Uterus (tissue), 4 donors: ENCODE data around the gene DNM2. TPM values are rescaled to one million over a fixed set of nuclear protein-coding genes. Genes with fewer than 3 reads are reported as not detected.

Experiments used
- DNase-seq, 2 donors: peaks; one replicate each; pipeline ENCODE4 v3.0.0-alpha.2; 2019 to 2020
- H3K27ac ChIP-seq, 2 donors: fragments of 200-600 bp; sonication (generic); 1 replicate in 1 of 2; 2 replicates in 1 of 2; pipeline ENCODE4 v1.5.1; 2016 to 2018
- H3K27me3 ChIP-seq, 2 donors: fragments of 200-600 bp; sonication (generic); one replicate each; pipeline ENCODE4 v1.5.1; 2018 to 2019; ENCODE audit warnings: control low read depth in 1 of 2
- H3K36me3 ChIP-seq, 2 donors: fragments of 200-600 bp; sonication (generic); one replicate each; pipeline ENCODE4 v1.5.1; 2019; ENCODE audit warnings: control low read depth in 1 of 2
- H3K4me1 ChIP-seq, 2 donors: fragments of 200-600 bp; sonication (generic); one replicate each; pipeline ENCODE4 v1.5.1; 2018 to 2019; ENCODE audit warnings: control low read depth in 1 of 2
- H3K4me3 ChIP-seq, 2 donors: fragments of 200-600 bp; sonication (generic); 1 replicate in 1 of 2; 2 replicates in 1 of 2; pipeline ENCODE4 v1.5.1; 2018 to 2019; ENCODE audit warnings: mild to moderate bottlenecking in 1 of 2
- H3K9me3 ChIP-seq, 2 donors: fragments of 200-600 bp; sonication (generic); one replicate each; pipeline ENCODE4 v1.5.1; 2019; ENCODE audit warnings: control low read depth in 1 of 2
- CTCF ChIP-seq, 4 experiments: fragments of 200-600 bp in 2 of 4; fragments of 450-650 bp in 2 of 4; sonication (generic) in 2 of 4; IDR thresholded peaks; one replicate each; pipeline ENCODE4 v1.5.1; 2016 to 2019; ENCODE audit warnings: antibody characterized with exemption in 4 of 4, mild to moderate bottlenecking in 2 of 4, moderate library complexity in 1 of 4
- POLR2A ChIP-seq, 2 donors: fragments of 450-650 bp; IDR thresholded peaks; one replicate each; pipeline ENCODE4 v1.6.1; 2016; ENCODE audit warnings: antibody characterized with exemption in 2 of 2, mild to moderate bottlenecking in 1 of 2, moderate library complexity in 1 of 2
- intact Hi-C: fragments of 100-400 bp; cut with DNase I; formaldehyde crosslinking; loops from one replicate; pipeline ENCODE4 v1.15.1; 2023; ENCODE audit warnings: low total_unique reads
- total RNA-seq, 4 donors: library from RNA; depleted of rRNA in 3 of 4; stranded (reverse); fragments of >200 nt in 3 of 4; gene quantifications; one replicate each; pipeline versions ENCODE4 v1.1.0 to v1.2.4, GENCODE V29; 2014 to 2023
- donor health status: DM: yes; HTN: yes; CAD: no.

DNM2 gene
- total RNA-seq, 4 donors from 2014 or later = 46.8 to 150 (median 86.0) TPM

GRCh38 chr19:10764340-10764894 lies 46.5 kb downstream of the DNM2 start:
- peaks cover 0 to 9% of the 10 kb centered on the region in 2 donors for H3K4me1 ChIP-seq
- H3K9me3 ChIP-seq = no peaks in the 10 kb centered on the region
- no peak for TF ChIP-seq POLR2A (IDR thresholded peaks at IDR 0.05)
- H3K4me3 ChIP-seq = no peak overlapping the region
- H3K36me3 ChIP-seq = no peaks in the 10 kb centered on the region
- DNase-seq = no peak
- no peaks in the 10 kb centered on the region for H3K27me3 ChIP-seq
- no peak overlapping the region for H3K27ac ChIP-seq
- intact Hi-C loops = no loop called here

GRCh38 chr19:10766049-10766623 lies 48.3 kb downstream of the DNM2 start:
- Histone ChIP-seq H3K36me3 (no peaks in the 10 kb centered on the region), H3K4me3 (no peak overlapping the region), H3K4me1 (peaks cover 0 to 9% of the 10 kb centered on the region in 2 donors), H3K9me3 (no peaks in the 10 kb centered on the region), H3K27ac (peak overlapping the region; percentile 10 to 59), H3K27me3 (no peaks in the 10 kb centered on the region)
- TF ChIP-seq POLR2A (IDR thresholded peaks at IDR 0.05) (no peak), CTCF (IDR thresholded peaks at IDR 0.05) (no peak)
- no peak for DNase-seq
- intact Hi-C loops = no loop called here

- no peaks in the 10 kb centered on the region for H3K36me3 ChIP-seq
- peaks cover 0 to 9% of the 10 kb centered on the region in 2 donors for H3K4me1 ChIP-seq
- H3K4me3 ChIP-seq = no peak overlapping the region
- no peak for TF ChIP-seq POLR2A (IDR thresholded peaks at IDR 0.05)
- TF ChIP-seq CTCF (IDR thresholded peaks at IDR 0.05) = no peak
- H3K9me3 ChIP-seq = no peaks in the 10 kb centered on the region
- DNase-seq = no peak
- intact Hi-C loops = no loop called here
- H3K27me3 ChIP-seq = no peaks in the 10 kb centered on the region
- H3K27ac ChIP-seq = peak overlapping the region; percentile 10 to 59
Measured at GRCh38 chr19:10766671-10767201, 48.9 kb downstream of the DNM2 start.

- no peaks in the 10 kb centered on the region for H3K9me3 ChIP-seq
- no peak overlapping the region for H3K4me3 ChIP-seq
- H3K36me3 ChIP-seq = no peaks in the 10 kb centered on the region
- peaks cover 0 to 9% of the 10 kb centered on the region in 2 donors for H3K4me1 ChIP-seq
- no peak for TF ChIP-seq POLR2A (IDR thresholded peaks at IDR 0.05)
- TF ChIP-seq CTCF (IDR thresholded peaks at IDR 0.05) = no peak
- intact Hi-C loops = no loop called here
- H3K27ac ChIP-seq = no peak overlapping the region
- DNase-seq = no peak
- no peaks in the 10 kb centered on the region for H3K27me3 ChIP-seq
Measured at GRCh38 chr19:10767726-10768125, 49.8 kb downstream of the DNM2 start.

- no peak for DNase-seq
- Histone ChIP-seq H3K27me3 (no peaks in the 10 kb centered on the region), H3K9me3 (no peaks in the 10 kb centered on the region), H3K4me3 (no peak overlapping the region), H3K27ac (no peak overlapping the region), H3K4me1 (peaks cover 0 to 9% of the 10 kb centered on the region in 2 donors), H3K36me3 (no peaks in the 10 kb centered on the region)
- intact Hi-C loops = no loop called here
- no peak for TF ChIP-seq CTCF (IDR thresholded peaks at IDR 0.05)
- no peak for TF ChIP-seq POLR2A (IDR thresholded peaks at IDR 0.05)
Measured at GRCh38 chr19:10768369-10768768, 50.5 kb downstream of the DNM2 start.
